A204.1 (cell line): Measurements from ENCODE around the gene TXNRD2.
"Not testable (repeated sequence)": the region's sequence is repeated elsewhere in the genome, so short reads cannot be mapped to it uniquely, and the experiment has no call there.

Source experiments
- FAIRE-seq: peaks from 2 replicates; lab custom pipeline; 2012; peaks lifted over from hg19 to GRCh38; lab: Jason Lieb, UNC

TXNRD2 gene

GRCh38 chr22:19943082-19944026 lies 1.7 kb upstream of the TXNRD2 start:
- no peak for FAIRE-seq

DNA sequence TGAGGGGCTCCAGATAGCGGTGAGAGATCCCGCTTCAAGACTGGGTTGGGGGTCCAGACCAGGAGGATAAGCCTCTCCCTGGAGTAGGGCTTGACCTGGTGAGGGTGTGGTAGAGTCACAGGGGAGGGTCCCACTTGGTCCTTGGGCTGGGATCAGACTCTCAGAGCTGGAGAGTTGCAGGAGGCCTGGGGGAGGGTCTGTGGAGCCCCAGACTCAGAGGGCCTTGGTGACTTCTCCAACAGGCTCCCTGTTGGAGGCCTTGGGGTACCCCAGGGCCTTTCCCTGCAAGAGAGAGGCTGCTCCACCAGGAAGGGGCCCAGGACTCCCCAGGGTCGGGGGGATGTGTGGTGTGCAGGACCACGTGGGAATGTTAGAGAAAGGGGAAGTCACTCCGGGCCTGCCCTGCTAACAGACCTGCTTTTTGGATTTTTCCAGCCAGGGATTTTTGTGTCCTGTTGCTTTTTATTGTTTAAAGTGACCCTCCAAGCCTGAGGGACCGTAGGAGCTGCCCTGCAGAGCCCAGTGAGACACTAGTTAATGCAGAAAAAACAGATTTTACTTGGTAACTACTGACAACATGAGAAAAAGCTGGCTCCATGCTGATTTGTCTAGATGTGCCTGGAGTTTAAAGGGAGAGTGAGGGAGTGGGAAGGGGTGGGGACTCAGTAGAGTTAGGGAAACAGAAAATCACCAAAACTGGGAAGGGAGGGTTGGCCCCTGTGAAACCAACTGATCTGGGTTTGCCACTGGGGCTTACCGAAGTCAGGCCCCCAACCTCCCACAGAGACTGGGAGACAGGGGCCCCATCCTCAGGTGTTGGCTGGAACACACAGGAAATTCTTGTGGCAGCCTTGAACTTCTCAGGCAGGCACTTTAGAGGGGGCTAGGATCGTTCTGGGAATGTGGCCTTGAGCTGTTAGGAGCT lies 801 bp upstream of the TXNRD2 start:
- FAIRE-seq = peak; percentile 65

DNA sequence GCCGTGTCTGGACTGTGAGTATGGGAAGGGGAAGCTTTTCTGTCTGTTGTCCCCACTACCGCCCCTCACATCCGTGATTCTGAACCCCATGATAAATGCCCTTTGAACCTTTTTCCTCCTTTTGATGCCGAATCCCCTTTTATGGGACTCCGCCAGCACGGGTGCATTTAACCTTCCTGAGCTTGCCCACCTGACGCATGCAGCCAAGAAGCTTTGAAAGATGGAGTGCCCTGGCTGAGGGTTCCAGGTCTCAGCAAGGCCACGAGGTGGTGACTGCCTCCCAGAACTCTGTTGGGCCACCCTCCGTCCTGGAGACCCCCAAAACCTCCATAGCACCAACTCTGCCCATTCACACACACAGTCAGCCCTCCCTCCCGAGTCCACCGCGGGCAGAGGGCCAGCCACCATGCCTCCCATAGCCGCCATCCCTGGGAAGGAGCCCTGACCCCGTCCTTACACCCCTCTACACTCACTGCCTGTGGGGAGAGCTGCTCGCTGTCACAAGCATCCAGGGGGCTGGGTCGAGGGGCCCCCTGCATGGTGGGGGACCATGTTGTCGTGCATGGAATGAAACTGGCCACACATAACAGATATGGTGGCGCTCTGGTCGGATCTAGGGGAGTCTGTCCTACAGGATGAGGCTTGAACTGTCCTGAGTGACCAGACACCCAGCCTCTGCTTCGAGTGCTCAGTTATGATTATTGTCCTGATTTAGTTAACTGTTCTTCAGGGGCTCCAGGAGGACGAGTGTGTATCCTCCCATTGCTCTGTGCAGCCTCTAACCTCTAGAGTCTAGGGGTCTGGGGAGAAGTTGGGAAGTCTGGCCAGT lies 868 bp downstream of the TXNRD2 start:
- no peak for FAIRE-seq

DNA sequence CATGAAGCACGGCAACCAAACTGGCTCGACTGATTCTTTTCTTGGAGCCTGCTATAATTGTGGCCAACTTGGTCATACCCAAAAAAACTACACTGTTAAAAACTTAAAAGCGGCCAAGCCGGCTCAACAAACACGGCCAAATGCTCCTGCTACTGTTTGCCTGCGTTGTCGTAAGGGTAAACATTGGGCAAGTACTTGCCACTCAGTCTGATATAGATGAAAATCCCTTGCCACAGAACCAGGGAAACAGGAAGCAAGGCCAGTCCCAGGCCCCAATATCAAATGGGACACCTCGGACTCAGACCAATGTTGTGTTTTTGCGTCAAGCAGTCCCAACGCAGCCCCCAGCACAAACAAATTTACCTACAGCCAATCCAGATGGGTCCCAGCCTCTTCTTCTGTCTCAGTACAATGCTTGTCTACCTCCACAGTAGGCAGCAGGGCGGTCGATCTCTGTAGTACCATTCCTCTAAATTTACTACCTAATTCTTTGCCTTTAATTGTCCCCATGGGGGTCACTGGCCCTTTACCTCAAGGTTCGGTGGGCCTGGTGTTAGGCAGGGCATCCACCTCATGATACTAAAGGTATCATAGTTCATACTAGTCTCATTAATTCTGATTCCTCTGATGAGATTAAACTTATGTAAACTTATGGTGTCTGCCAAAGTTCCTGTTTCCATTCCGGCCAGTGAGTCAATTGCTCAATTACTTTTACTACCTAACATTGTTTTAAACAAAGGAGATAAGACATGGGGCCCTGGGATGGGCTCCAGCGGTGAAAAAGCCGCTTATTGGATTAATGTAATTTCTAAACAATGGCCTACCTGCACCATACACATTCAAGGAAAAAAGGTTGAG lies 3.8 kb downstream of the TXNRD2 start:
- no peak for FAIRE-seq

- no peak for FAIRE-seq
These were observed 5.1 kb downstream of the TXNRD2 start for GRCh38 chr22:19936513-19936912.

DNA sequence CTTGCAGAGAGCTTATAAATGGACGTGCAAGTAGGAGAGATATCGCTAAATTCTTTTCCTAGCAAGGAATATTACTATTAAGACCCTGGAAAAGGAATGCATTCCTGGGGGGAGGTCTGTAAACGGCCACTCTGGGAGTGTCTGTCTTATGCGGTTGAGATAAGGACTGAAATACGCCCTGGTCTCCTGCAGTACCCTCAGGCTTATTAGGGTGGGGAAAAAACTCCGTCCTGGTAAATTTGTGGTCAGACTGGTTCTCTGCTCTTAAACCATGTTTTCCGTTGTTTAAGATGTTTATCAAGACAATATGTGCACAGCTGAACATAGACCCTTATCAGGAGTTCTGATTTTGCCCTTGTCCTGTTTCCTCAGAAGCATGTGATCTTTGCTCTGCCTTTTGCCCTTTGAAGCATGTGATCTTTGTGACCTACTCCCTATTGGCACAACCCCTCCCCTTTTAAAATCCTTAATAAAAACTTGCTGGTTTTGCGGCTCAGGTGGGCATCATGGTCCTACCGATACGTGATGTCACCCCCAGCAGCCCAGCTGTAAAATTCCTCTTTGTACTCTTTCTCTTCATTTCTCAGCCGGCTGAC lies 6.4 kb downstream of the TXNRD2 start:
- not testable (repeated sequence) for FAIRE-seq

DNA sequence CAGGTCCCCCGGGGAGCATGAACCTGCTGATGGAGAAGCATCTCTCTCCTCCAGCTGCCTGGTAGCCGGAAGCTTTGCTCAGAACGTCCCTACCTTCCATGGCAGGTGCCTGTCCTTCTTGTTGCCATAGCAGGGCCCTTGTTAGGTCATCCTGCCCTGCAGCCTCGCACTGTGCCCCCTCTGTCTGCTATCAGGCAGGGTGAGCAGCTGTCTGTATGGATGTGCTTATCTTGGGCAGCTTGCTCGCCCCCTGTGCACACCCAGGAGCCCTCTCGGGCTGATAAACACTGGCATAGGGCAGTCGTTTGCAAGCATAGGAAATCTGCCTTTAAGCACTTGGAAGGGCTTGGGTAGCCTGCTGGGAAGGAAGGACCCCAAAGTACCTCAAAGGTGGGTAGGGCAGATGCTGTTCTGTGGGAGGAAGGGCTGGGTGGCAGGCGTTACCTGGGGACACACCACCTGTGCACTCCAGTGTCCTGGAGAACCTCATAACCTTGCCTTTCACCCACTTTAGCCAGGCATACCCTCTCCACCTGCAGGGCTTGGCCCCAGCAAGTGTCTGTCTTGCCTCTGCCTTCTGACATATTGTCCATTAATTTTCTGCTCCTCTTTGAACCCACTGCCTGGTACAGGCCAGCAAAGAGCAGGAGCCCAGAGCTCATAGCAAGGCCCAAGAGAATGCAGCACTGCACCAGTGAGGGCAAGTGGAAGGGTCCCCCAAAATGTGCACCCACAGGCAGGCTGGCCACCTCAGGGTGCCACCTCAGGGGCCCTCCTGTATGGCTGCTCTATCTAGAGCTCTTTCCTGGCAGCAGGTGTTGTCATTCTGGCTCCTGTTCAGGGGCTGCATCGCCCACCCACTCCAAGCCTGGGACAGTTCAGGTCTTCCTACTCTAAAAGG lies 8.0 kb downstream of the TXNRD2 start:
- no peak for FAIRE-seq

GRCh38 chr22:19932367-19933206 lies 9.0 kb downstream of the TXNRD2 start:
- no peak for FAIRE-seq

DNA sequence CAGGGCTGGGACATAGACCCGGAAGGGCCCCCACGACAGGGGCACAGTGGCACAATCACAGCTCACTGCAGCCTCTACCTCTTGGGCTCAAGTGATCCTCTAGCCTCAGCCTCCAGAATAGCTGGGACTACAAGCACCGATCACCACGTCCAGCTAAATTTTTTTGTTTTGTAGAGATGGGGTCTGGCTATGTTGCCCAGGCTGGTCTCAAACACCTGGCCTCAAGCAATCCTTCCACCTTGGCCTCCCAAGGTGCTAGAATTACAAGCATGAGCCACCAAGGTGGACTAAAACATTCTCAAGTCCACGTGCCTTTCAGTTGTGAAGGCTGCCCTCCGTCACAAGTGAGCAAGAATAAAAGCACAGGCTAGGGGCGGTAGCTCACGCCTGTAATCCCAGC lies 10.1 kb downstream of the TXNRD2 start:
- FAIRE-seq = no peak

DNA sequence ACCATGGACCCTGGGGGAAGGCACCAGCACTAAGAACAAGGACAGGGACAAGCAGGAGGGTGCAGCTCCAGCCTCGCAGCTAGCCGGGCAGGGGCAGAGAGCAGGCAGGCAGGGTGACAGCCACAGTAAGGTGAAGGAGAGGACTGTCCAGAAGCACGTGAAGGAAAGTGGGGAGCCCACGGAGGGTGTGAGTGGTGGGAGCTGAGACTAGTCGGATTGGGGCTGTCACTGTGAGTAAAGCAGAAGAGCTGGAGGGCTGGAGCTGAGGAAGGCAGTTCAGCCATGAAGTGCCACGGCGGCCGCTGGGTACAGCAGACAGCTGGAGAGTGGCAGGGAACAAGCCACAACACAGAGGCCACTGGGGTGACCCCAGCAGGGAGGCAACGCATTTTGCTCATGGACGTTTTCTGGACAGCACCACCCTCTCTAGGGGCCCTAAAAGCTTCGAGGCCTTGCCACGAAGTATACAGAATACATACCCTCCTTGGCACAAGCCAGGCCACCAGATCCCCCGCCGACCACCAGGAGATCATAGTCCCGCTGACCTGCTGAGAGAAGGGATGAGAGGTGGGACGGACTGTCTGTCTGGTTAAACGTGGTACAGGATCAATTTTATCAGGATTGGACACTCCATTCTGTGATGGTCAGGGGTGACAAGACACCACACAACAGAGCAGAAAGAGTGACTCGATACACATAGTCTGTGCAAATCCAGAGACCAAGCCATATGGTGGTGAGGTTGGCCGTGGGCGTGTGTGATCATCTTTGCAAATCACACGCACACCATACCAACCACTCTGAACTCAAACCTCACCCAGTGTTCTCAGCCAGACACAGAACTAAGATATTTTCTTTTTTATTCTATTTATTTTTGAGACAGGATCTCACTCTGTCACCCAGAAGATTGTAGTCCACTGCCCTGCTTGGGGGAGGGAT lies 10.8 kb downstream of the TXNRD2 start:
- no peak for FAIRE-seq

- no peak for FAIRE-seq
These were observed 11.8 kb downstream of the TXNRD2 start for GRCh38 chr22:19929586-19930550.

- no peak for FAIRE-seq
These were observed 13.4 kb downstream of the TXNRD2 start for GRCh38 chr22:19928207-19928606.

GRCh38 chr22:19927696-19928095 lies 13.9 kb downstream of the TXNRD2 start:
- no peak for FAIRE-seq

- not testable (repeated sequence) for FAIRE-seq
These were observed 15.6 kb downstream of the TXNRD2 start for GRCh38 chr22:19926028-19926427.

DNA sequence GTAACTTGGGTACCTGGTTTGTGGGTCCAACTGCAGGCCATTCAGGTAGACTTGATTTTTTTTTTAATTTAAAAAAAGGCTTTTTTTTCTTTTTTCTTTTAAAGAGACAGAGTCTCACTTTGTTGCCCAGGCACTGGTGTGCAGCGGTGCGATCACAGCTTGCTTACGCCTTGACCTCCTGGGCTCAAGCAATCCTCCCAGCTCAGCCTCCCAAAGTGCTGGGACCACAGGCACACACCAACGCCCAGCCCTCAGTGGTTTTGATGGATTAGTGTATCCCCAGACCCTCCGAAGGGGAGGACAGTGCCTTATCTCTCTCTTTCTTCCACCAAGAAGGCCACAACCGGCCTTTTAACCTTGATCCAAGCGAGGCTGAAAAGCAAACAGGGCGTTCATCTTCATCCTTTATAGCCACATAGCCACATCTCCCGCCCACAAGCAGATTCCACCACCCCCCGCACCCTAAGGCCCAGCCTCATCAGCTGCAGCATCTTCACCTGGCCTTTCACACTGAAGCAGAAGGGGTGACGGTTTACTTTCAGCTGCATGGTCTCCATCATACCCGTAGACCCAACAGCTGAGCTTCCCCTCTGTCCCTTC lies 17.6 kb downstream of the TXNRD2 start:
- no peak for FAIRE-seq

DNA sequence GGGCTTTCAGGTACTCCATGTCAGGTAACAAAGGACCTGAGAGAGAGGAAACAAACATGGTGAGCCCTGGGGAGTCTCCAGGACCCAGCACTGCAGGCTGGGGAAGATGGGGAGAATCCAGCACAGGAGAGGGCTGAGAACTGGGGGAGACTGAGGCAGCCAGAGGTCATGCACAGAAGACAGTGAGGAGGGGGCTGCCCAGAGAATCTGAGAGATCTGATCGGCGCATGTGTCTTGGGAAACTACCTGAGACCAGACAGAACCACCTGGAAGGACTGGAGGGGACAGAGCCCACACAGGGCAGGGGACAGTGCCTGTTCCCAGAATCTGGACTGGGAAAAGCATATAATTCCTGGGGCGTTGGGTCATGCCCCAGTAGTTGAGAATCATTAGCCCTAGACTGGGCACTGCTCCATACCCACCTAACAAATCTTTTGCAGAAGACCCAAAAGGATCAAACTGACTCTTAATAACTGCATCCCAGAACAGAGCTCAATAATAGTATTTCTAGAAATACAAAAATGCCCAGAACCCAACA lies 20.0 kb downstream of the TXNRD2 start:
- FAIRE-seq = no peak
